ENCODE data around the gene AWAT2. TPM values are rescaled to one million over a fixed set of nuclear protein-coding genes. Genes with fewer than 3 reads are reported as not detected.

Gene AWAT2
- total and polyA plus RNA-seq, 9 of the 15 experiments (the other 6 are each of a cell fraction or from before 2014, with no cell fraction given): not detected

GRCh38 chrX:70092247-70092646 is 42.5 kb upstream of the AWAT2 start (continued):
- TF ChIP-seq ZMIZ1 (IDR thresholded peaks at IDR 0.05; ENCODE audit: low read depth in 2 of 2, low read length in 2 of 2): no peak
- no peak for TF ChIP-seq ZNF444 (CRISPR knock-in tag; IDR thresholded peaks at IDR 0.05)
- TF ChIP-seq POLR2B (IDR thresholded peaks at IDR 0.05; ENCODE audit: low read depth, partially characterized antibody): no peak

GRCh38 chrX:70089604-70090297 is 40.0 kb upstream of the AWAT2 start:
- no peak overlapping the region for H2AFZ ChIP-seq (ENCODE audit: low read depth, low read length)
- no peak overlapping the region for H3K27ac ChIP-seq (ENCODE audit: extremely low read depth, low read depth, low read length)
- H3K36me3 ChIP-seq (ENCODE audit: control insufficient read depth, insufficient read depth, low read length): no peaks in the 10 kb centered on the region
- WGBS (ENCODE audit: insufficient coverage, low coverage, missing lambda C conversion rate): 0% methylated on average over 1 of the region's 1 CpG
- in situ Hi-C loops (cut with MboI): loop anchor here (10.0 kb wide), 1 partner anchor 595 kb away; no protein-coding TSS in a partner anchor
- H3K4me2 ChIP-seq (ENCODE audit: insufficient read depth, low read length): no peak overlapping the region
- no TSS peak for BruUV-seq (replicated peaks)
- H3K27me3 ChIP-seq (ENCODE audit: control insufficient read depth in 2 of 2, insufficient read depth in 2 of 2, low read length in 2 of 2): peaks cover 0 to 8% of the 10 kb centered on the region in 2 experiments; a peak in 1 of 5 replicates
- ATAC-seq (no peak), FAIRE-seq (no peak), DNase-seq (ENCODE audit: extremely low read depth in 1 of 4, low spot score in 3 of 4) (no peak)
- no peaks in the 10 kb centered on the region for H3K9me3 ChIP-seq (replicated peaks; ENCODE audit: control insufficient read depth, insufficient read depth, low read depth, low read length)
- no peaks in the 10 kb centered on the region for H3K9me1 ChIP-seq (ENCODE audit: control insufficient read depth, insufficient read depth, low read length)
- H3K4me1 ChIP-seq (replicated peaks in 1 of 2; ENCODE audit: control insufficient read depth in 2 of 2, insufficient read depth in 2 of 2, low read length in 2 of 2): no peaks in the 10 kb centered on the region
- no peak overlapping the region for H3K4me3 ChIP-seq
- CTCF ChIA-PET (ENCODE audit: low intra/inter-chr PET ratio): no interaction called here
- intact Hi-C loops (cut with micrococcal nuclease): loop anchor here (10.0 kb wide), 1 partner anchor 1265 kb away; the partner anchor contains the start of gene EFNB1
- H4K20me1 ChIP-seq (replicated peaks; ENCODE audit: control insufficient read depth, insufficient read depth, low read length): no peaks in the 10 kb centered on the region
- H3K9ac ChIP-seq (ENCODE audit: insufficient read depth in 1 of 2, low read depth in 2 of 2, low read length in 2 of 2): no peak overlapping the region
- H3K79me2 ChIP-seq (ENCODE audit: control insufficient read depth, insufficient read depth, low read length): no peaks in the 10 kb centered on the region
- POLR2A ChIA-PET: no interaction called here
- TF ChIP-seq THAP7 (CRISPR knock-in tag; IDR thresholded peaks at IDR 0.05) (no peak), STAT5B (CRISPR knock-in tag; IDR thresholded peaks at IDR 0.05) (no peak), ZNF79 (CRISPR knock-in tag; IDR thresholded peaks at IDR 0.05; ENCODE audit: low read depth) (no peak), TRIM25 (IDR thresholded peaks at IDR 0.05; ENCODE audit: borderline replicate concordance) (no peak), KDM5B (IDR thresholded peaks at IDR 0.05; ENCODE audit: insufficient replicate concordance, low read depth, low read length) (no peak), ZNF699 (CRISPR knock-in tag; IDR thresholded peaks at IDR 0.05; ENCODE audit: insufficient replicate concordance) (no peak), SIX5 (IDR thresholded peaks at IDR 0.05; ENCODE audit: borderline replicate concordance in 1 of 2, insufficient read depth in 1 of 2, low read depth in 1 of 2, low read length in 2 of 2) (no peak), ZNF175 (CRISPR knock-in tag; IDR thresholded peaks at IDR 0.05; ENCODE audit: low read depth) (no peak)
